Measurements from ENCODE around the gene PALM.
"Not testable (repeated sequence)": the region's sequence is repeated elsewhere in the genome, so short reads cannot be mapped to it uniquely, and the experiment has no call there.

The PALM gene

GRCh38 chr19:694481-695351 lies 14.0 kb upstream of the PALM start:
- Histone ChIP-seq H3K36me3 (ENCODE audit: insufficient read depth, low read length) (no peaks in the 10 kb centered on the region), H3K4me3 (ENCODE audit: low read depth, low read length) (no peak overlapping the region), H3K79me2 (ENCODE audit: control insufficient read depth, insufficient read depth, low read length, unreplicated experiment) (no peaks in the 10 kb centered on the region), H3K27ac (ENCODE audit: low read depth, low read length) (no peak overlapping the region), H3K27me3 (ENCODE audit: insufficient read depth, low read length) (peaks cover 12% of the 10 kb centered on the region; the same call in 1 of the 2 replicates), H2AFZ (ENCODE audit: low read length, unreplicated experiment) (no peak overlapping the region), H3K4me1 (ENCODE audit: control insufficient read depth, insufficient read depth, low read length, unreplicated experiment) (no peaks in the 10 kb centered on the region)

- Histone ChIP-seq H3K27ac (ENCODE audit: low read depth, low read length) (no peak within 1 kb of the TSS), H2AFZ (ENCODE audit: low read length, unreplicated experiment) (no peak within 1 kb of the TSS), H3K27me3 (ENCODE audit: insufficient read depth, low read length) (peaks cover 12% of the 10 kb centered on the region; the same call in 1 of the 2 replicates), H3K4me3 (ENCODE audit: low read depth, low read length) (no peak within 1 kb of the TSS), H3K36me3 (ENCODE audit: insufficient read depth, low read length) (no peaks in the 10 kb centered on the region), H3K4me1 (ENCODE audit: control insufficient read depth, insufficient read depth, low read length, unreplicated experiment) (no peaks in the 10 kb centered on the region), H3K79me2 (ENCODE audit: control insufficient read depth, insufficient read depth, low read length, unreplicated experiment) (no peaks in the 10 kb centered on the region)
Measured at GRCh38 chr19:695352-695949, 13.3 kb upstream of the PALM start, which contains the start of gene PRSS57. PRSS57 (minus strand) TSS chr19:695452; CDS start chr19:695430, 22 bp downstream.

GRCh38 chr19:698529-698928 lies 10.2 kb upstream of the PALM start:
- H3K4me1 ChIP-seq (ENCODE audit: control insufficient read depth, insufficient read depth, low read length, unreplicated experiment); H3K4me3 ChIP-seq (ENCODE audit: low read depth, low read length); H3K79me2 ChIP-seq (ENCODE audit: control insufficient read depth, insufficient read depth, low read length, unreplicated experiment); H2AFZ ChIP-seq (ENCODE audit: low read length, unreplicated experiment); H3K36me3 ChIP-seq (ENCODE audit: insufficient read depth, low read length); H3K27ac ChIP-seq (ENCODE audit: low read depth, low read length): not testable (repeated sequence)
- peaks cover 12% of the 10 kb centered on the region; the same call in 1 of the 2 replicates for H3K27me3 ChIP-seq (ENCODE audit: insufficient read depth, low read length)

- not testable (repeated sequence) for H2AFZ ChIP-seq (ENCODE audit: low read length, unreplicated experiment); H3K4me1 ChIP-seq (ENCODE audit: control insufficient read depth, insufficient read depth, low read length, unreplicated experiment); H3K4me3 ChIP-seq (ENCODE audit: low read depth, low read length); H3K27me3 ChIP-seq (ENCODE audit: insufficient read depth, low read length); H3K36me3 ChIP-seq (ENCODE audit: insufficient read depth, low read length); H3K27ac ChIP-seq (ENCODE audit: low read depth, low read length); H3K79me2 ChIP-seq (ENCODE audit: control insufficient read depth, insufficient read depth, low read length, unreplicated experiment)
Measured at GRCh38 chr19:699885-700284, 8.8 kb upstream of the PALM start.

- not testable (repeated sequence) for H3K4me3 ChIP-seq (ENCODE audit: low read depth, low read length); H3K4me1 ChIP-seq (ENCODE audit: control insufficient read depth, insufficient read depth, low read length, unreplicated experiment); H2AFZ ChIP-seq (ENCODE audit: low read length, unreplicated experiment)
Measured at GRCh38 chr19:702847-703246, 5.9 kb upstream of the PALM start.

GRCh38 chr19:703329-703650 lies 5.4 kb upstream of the PALM start:
- Histone ChIP-seq H3K79me2 (ENCODE audit: control insufficient read depth, insufficient read depth, low read length, unreplicated experiment) (no peaks in the 10 kb centered on the region), H3K27ac (ENCODE audit: low read depth, low read length) (no peak overlapping the region), H3K4me1 (ENCODE audit: control insufficient read depth, insufficient read depth, low read length, unreplicated experiment) (no peaks in the 10 kb centered on the region), H2AFZ (ENCODE audit: low read length, unreplicated experiment) (no peak overlapping the region), H3K27me3 (ENCODE audit: insufficient read depth, low read length) (peaks cover 6% of the 10 kb centered on the region; the same call in 1 of the 2 replicates), H3K36me3 (ENCODE audit: insufficient read depth, low read length) (no peaks in the 10 kb centered on the region), H3K4me3 (ENCODE audit: low read depth, low read length) (no peak overlapping the region)

More at GRCh38 chr19:702847-703246, 5.9 kb upstream of the PALM start:
- not testable (repeated sequence) for H3K27ac ChIP-seq (ENCODE audit: low read depth, low read length); H3K79me2 ChIP-seq (ENCODE audit: control insufficient read depth, insufficient read depth, low read length, unreplicated experiment); H3K36me3 ChIP-seq (ENCODE audit: insufficient read depth, low read length); H3K27me3 ChIP-seq (ENCODE audit: insufficient read depth, low read length)

- H3K27ac ChIP-seq (ENCODE audit: low read depth, low read length): no peak overlapping the region
- no peaks in the 10 kb centered on the region for H3K79me2 ChIP-seq (ENCODE audit: control insufficient read depth, insufficient read depth, low read length, unreplicated experiment)
- H3K4me1 ChIP-seq (ENCODE audit: control insufficient read depth, insufficient read depth, low read length, unreplicated experiment): no peaks in the 10 kb centered on the region
- no peak overlapping the region for H2AFZ ChIP-seq (ENCODE audit: low read length, unreplicated experiment)
- H3K4me3 ChIP-seq (ENCODE audit: low read depth, low read length): no peak overlapping the region
- no peaks in the 10 kb centered on the region for H3K36me3 ChIP-seq (ENCODE audit: insufficient read depth, low read length)
- H3K27me3 ChIP-seq (ENCODE audit: insufficient read depth, low read length): peaks cover 9% of the 10 kb centered on the region; the same call in 1 of the 2 replicates
Measured at GRCh38 chr19:703651-704446, 4.9 kb upstream of the PALM start.

GRCh38 chr19:704447-704741 lies 4.3 kb upstream of the PALM start:
- no peak overlapping the region for H2AFZ ChIP-seq (ENCODE audit: low read length, unreplicated experiment)
- no peaks in the 10 kb centered on the region for H3K79me2 ChIP-seq (ENCODE audit: control insufficient read depth, insufficient read depth, low read length, unreplicated experiment)
- no peak overlapping the region for H3K27ac ChIP-seq (ENCODE audit: low read depth, low read length)
- peaks cover 10% of the 10 kb centered on the region for H3K27me3 ChIP-seq (ENCODE audit: insufficient read depth, low read length)
- H3K4me1 ChIP-seq (ENCODE audit: control insufficient read depth, insufficient read depth, low read length, unreplicated experiment): no peaks in the 10 kb centered on the region
- H3K4me3 ChIP-seq (ENCODE audit: low read depth, low read length): no peak overlapping the region
- H3K36me3 ChIP-seq (ENCODE audit: insufficient read depth, low read length): no peaks in the 10 kb centered on the region

GRCh38 chr19:709196-709964 lies 645 bp downstream of the PALM start:
- Histone ChIP-seq H2AFZ (ENCODE audit: low read length, unreplicated experiment) (no peak overlapping the region), H3K27me3 (ENCODE audit: insufficient read depth, low read length) (peaks cover 20% of the 10 kb centered on the region), H3K4me3 (ENCODE audit: low read depth, low read length) (peak overlapping the region; percentile 29; the same call in 1 of the 2 replicates), H3K27ac (ENCODE audit: low read depth, low read length) (no peak overlapping the region), H3K36me3 (ENCODE audit: insufficient read depth, low read length) (no peaks in the 10 kb centered on the region), H3K4me1 (ENCODE audit: control insufficient read depth, insufficient read depth, low read length, unreplicated experiment) (no peaks in the 10 kb centered on the region), H3K79me2 (ENCODE audit: control insufficient read depth, insufficient read depth, low read length, unreplicated experiment) (no peaks in the 10 kb centered on the region)

- Histone ChIP-seq H3K4me3 (ENCODE audit: low read depth, low read length) (no peak overlapping the region), H3K4me1 (ENCODE audit: control insufficient read depth, insufficient read depth, low read length, unreplicated experiment) (no peaks in the 10 kb centered on the region), H3K27ac (ENCODE audit: low read depth, low read length) (no peak overlapping the region), H2AFZ (ENCODE audit: low read length, unreplicated experiment) (no peak overlapping the region), H3K36me3 (ENCODE audit: insufficient read depth, low read length) (no peaks in the 10 kb centered on the region), H3K27me3 (ENCODE audit: insufficient read depth, low read length) (peaks cover 20% of the 10 kb centered on the region), H3K79me2 (ENCODE audit: control insufficient read depth, insufficient read depth, low read length, unreplicated experiment) (no peaks in the 10 kb centered on the region)
Measured at GRCh38 chr19:709965-710571, 1.3 kb downstream of the PALM start.
